ENCODE results near the gene PPP1R1B.

The PPP1R1B gene

GRCh38 chr17:39602533-39603303 lies 24.0 kb upstream of the PPP1R1B start:
- DNase-seq (ENCODE audit: insufficient read length): no peak

DNA sequence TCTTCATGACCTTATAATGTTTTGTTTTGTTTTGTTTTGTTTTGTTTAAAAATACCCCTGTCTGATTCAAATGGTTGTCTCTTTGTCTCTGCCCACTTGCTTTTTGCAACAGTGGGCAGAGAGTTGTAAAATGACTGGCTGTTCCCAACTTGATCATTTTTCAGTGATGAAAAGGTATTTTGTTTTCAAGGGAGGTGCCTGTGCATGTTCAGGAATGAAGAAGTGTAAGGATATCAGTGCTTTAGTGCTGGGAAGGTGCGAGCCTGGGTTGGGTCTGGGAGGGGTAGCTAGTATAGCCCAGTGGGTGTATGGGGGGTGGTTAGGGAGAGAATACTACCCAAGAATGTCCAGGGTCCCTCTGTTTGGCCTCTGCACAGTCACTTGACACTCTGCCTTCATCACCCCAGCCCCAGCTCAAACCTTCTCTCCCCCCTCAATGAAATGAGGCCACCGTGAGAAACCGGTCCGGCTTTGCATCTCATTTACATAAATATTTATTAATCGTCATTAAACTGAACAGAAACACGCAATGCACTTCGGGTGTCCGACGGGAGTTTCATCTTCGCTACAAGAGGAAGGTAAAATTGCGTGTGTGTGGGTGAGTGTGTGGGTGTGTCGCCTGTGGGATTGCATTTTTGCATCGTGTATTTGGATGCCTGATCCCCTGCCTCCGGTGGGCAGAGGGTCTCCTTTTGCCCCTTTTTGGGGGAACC lies 23.3 kb upstream of the PPP1R1B start:
- TF ChIP-seq POLR2AphosphoS5 (IDR thresholded peaks at IDR 0.05; ENCODE audit: low read depth, low read length): no peak
- no peak for TF ChIP-seq POLR2A (IDR thresholded peaks at IDR 0.05; ENCODE audit: low read depth, low read length)
- TF ChIP-seq TAF1 (IDR thresholded peaks at IDR 0.05; ENCODE audit: borderline replicate concordance, low read depth, low read length): no peak
- DNase-seq (ENCODE audit: insufficient read length): no peak
- FAIRE-seq: no peak

More at GRCh38 chr17:39602533-39603303, 24.0 kb upstream of the PPP1R1B start:
- no peak for TF ChIP-seq TAF1 (IDR thresholded peaks at IDR 0.05; ENCODE audit: borderline replicate concordance, low read depth, low read length)
- no peak for TF ChIP-seq POLR2A (IDR thresholded peaks at IDR 0.05; ENCODE audit: low read depth, low read length)
- TF ChIP-seq POLR2AphosphoS5 (IDR thresholded peaks at IDR 0.05; ENCODE audit: low read depth, low read length): no peak
- FAIRE-seq: no peak

DNA sequence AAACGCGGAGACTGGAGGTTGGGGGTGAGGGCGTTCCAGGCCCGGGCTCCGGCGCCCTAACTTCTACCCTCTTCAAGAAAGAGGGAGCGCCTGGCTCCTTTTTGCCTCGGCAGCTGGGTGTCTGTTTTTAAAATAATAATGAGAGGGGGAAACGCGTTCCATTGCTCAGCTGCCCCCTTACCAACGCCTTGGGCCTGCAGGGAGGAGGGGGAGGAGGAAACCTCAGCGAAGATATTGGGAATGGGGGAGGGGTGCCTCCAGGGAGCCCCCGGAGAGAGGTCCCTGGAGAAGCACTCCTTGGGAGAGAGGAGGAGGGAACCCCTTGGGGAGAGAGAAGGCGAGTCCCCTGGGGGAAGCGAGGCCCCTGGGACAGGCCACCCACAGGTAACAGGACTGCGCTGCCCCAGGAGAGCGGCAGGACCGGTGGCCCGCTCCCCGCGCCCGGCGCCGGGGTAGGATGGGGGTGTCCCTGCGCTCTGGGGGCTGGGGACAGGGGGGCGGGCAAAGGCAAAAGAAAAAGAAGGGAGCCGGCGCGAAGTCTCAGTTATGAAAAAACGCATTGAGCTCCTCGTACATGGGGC lies 21.8 kb upstream of the PPP1R1B start:
- no peak for DNase-seq (ENCODE audit: insufficient read length)
- FAIRE-seq: no peak
- no peak for TF ChIP-seq TAF1 (IDR thresholded peaks at IDR 0.05; ENCODE audit: borderline replicate concordance, low read depth, low read length)

DNA sequence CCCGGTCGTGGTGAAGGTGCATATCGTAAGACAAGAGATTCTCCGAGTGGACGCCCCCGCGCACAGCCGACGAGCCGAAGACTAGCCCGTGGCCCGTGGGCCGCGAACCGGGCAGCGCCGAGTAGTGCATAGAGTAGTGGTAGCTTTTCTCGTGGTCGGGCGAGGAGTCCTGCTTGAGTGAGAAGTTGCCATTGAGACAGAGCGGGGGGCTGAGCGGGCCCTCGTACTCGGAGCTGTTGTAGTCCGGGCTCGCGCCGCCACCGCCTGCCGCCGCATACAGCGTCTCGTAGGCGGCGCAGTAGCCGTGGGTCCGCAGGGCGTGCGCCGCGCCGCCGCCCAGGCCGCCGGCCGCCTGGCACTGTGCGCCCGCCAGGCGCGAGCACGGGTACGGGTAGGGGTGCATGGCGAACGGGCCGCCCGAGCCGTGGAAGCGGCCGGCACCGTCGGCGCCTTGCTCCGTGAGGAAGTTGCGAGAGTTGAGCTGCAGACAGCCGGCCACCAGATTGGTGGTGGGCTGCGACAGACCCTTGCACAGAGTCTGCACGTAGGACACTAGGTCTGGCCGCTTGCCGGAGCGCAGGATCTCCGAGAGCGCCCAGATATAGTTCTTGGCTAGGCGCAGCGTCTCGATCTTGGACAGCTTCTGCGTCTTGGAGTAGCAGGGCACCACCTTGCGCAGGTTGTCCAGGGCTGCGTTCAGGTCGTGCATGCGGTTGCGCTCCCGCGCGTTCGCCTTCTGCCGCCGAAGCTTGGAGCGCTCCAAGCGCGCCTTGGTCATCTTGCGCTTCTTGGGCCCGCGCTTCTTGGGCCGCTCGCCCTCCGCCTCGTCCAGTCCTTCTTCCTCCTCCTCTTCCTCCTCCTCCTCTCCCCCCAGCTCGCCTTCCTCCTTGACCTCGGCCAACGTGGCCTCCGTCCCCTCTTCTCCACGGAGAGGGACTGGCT lies 21.0 kb upstream of the PPP1R1B start:
- TF ChIP-seq POLR2AphosphoS5 (IDR thresholded peaks at IDR 0.05; ENCODE audit: low read depth, low read length) (no peak), TAF1 (IDR thresholded peaks at IDR 0.05; ENCODE audit: borderline replicate concordance, low read depth, low read length) (no peak), POLR2A (IDR thresholded peaks at IDR 0.05; ENCODE audit: low read depth, low read length) (no peak)
- FAIRE-seq (no peak), DNase-seq (ENCODE audit: insufficient read length) (no peak)

DNA sequence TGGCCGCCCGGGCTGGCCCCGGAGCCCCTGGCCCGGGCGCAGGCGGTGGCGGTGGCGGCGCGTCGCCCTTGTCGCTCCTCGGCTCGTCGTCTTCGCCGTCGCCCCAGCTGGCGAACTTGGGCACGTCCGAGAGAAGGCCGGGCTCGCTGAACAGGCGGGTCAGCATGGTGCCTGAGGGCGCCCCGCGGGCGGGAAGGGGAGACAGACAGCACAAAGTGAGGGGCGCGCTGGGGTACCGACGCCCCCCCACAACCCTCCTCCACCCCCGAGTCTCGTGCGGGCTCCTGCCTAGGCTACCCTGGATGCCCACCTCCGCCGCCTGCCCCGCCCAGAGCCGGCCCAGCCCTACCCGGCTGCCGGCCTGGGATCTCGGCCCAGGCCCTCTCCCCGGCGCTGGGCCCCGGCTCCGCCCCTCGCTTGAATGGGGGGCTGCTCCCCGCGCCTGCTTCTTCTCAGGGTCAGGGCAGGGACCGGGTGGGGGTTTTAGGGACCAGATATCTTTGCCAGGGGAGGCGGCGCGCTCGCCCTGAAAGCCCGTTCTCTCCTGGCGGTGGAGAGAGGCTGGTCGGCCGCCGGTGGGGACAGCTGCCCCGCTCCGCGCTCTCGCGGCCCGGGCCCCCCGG lies 20.2 kb upstream of the PPP1R1B start:
- FAIRE-seq (no peak), DNase-seq (ENCODE audit: insufficient read length) (no peak)
- TF ChIP-seq TAF1 (IDR thresholded peaks at IDR 0.05; ENCODE audit: borderline replicate concordance, low read depth, low read length): no peak
- TF ChIP-seq POLR2A (IDR thresholded peaks at IDR 0.05; ENCODE audit: low read depth, low read length): no peak
- no peak for TF ChIP-seq POLR2AphosphoS5 (IDR thresholded peaks at IDR 0.05; ENCODE audit: low read depth, low read length)

DNA sequence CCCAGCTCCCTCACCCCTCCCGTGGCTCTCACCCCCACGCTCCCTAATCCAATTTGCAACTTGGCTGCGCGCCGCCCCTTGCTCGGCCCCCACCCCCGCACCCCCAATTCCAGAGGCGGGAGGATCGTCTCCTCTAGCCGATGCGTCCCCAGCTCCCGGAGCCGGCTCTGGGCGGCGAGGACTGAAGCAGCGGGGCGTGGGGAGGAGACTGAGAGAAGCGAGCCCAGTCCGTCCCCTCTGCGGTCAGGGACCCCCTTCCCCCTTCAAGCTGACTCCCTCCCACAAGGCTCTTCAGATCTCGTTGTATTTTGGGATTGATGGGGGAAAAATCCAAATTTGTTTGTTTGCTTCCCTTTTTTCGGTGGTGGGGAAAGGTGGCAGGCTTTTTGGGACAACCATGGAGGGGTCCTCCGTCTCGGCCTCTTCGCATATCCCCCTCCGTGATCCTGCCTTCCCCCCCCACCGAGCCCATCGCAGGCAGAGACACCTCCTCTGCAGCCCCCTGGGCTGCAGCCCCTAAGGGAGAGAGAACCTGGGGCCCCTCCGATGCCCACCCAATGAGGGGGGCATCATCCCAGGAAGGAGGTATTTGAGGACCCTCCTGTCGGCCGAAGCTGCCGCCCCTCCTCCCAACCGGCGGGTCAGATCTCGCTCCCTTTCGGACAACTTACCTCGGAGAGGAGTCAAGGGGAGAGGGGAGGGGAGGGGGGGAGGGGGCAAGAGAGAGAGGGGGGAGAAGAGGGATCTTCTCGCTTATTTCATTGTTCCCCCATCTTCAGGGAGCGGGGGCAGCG lies 19.5 kb upstream of the PPP1R1B start:
- DNase-seq (ENCODE audit: insufficient read length): no peak

GRCh38 chr17:39607851-39608130 lies 19.0 kb upstream of the PPP1R1B start, which contains the start of gene NEUROD2:
NEUROD2 (minus strand) TSS chr17:39607920; CDS start chr17:39606599, 1,321 bp downstream.
- FAIRE-seq (no peak), DNase-seq (ENCODE audit: insufficient read length) (no peak)
- TF ChIP-seq POLR2AphosphoS5 (IDR thresholded peaks at IDR 0.05; ENCODE audit: low read depth, low read length) (no peak), POLR2A (IDR thresholded peaks at IDR 0.05; ENCODE audit: low read depth, low read length) (no peak), TAF1 (IDR thresholded peaks at IDR 0.05; ENCODE audit: borderline replicate concordance, low read depth, low read length) (no peak)

More for the DNA sequence above, 19.5 kb upstream of the PPP1R1B start:
- no peak for TF ChIP-seq POLR2AphosphoS5 (IDR thresholded peaks at IDR 0.05; ENCODE audit: low read depth, low read length)
- no peak for TF ChIP-seq POLR2A (IDR thresholded peaks at IDR 0.05; ENCODE audit: low read depth, low read length)
- no peak for TF ChIP-seq TAF1 (IDR thresholded peaks at IDR 0.05; ENCODE audit: borderline replicate concordance, low read depth, low read length)
- no peak for FAIRE-seq

- TF ChIP-seq POLR2AphosphoS5 (IDR thresholded peaks at IDR 0.05; ENCODE audit: low read depth, low read length) (no peak), TAF1 (IDR thresholded peaks at IDR 0.05; ENCODE audit: borderline replicate concordance, low read depth, low read length) (no peak)
- FAIRE-seq: no peak
- no peak for DNase-seq (ENCODE audit: insufficient read length)
These were observed 18.4 kb upstream of the PPP1R1B start for GRCh38 chr17:39608142-39608981.

GRCh38 chr17:39609416-39610025 lies 17.2 kb upstream of the PPP1R1B start:
- TF ChIP-seq POLR2A (IDR thresholded peaks at IDR 0.05; ENCODE audit: low read depth, low read length): no peak
- no peak for FAIRE-seq
- DNase-seq (ENCODE audit: insufficient read length): no peak

Measured in GM12892 (cell line).